ENCODE measurements around the gene AP1B1. TPM values are rescaled to one million over a fixed set of nuclear protein-coding genes. Genes with fewer than 3 reads are reported as not detected.

Gene AP1B1
- total and polyA plus RNA-seq, 2 of the 13 experiments (the other 11 are each of a cell fraction or from before 2014, with no cell fraction given): 26.6 to 29.7 TPM

DNA sequence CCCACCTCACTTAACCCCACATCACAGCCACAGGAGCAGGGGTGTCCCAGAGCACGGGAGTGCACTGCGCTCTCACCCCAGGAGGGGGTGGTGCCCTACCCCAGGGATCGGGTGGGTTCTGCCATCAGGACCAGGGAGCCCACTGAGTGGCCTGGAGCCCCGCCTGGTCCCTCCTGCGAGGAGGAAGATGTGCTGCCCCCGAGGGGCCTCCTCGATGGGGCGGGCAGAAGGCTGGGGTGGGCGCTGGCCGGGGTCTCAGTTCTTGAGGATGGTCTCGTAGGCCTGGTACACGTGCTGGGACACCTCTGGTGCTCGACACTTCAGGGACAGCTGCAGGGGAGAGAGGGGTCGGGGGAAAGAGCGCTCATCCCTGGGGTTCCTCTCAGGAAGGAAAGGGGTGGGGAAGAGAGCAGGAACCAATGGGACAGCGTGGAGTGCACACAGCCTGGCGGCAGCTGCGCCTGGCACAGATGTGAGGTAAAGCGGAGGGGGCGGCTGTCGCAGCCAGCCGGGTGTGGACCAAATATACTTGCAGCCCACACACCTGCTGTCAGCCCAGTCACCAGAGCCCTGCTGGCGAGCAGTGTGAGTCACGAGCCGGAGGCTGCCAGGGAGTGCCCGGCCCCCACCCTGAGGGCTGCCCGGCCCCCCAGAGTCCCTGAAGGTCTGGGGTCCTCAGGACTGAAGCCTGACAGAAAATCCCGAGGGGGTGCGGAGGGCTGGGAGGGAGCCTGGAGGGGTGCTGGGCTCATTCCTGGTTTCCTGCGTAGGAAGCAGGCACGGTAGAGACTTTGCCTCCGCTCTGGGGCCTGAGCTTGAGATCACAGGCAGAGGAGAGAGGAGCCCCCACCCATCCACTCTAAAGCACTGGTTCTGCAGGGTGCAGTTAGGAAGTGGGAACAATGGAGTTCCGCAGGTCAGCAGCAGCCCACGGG, 59.5 kb downstream of the AP1B1 start:
- H3K27me3 ChIP-seq (ENCODE audit: control insufficient read depth in 1 of 2, insufficient read depth in 2 of 2, low read length in 2 of 2): no peaks in the 10 kb centered on the region
- POLR2A ChIA-PET: no interaction called here
- CTCF ChIA-PET (ENCODE audit: low intra/inter-chr PET ratio, low total read pairs): no interaction called here
- no peak overlapping the region for H3K27ac ChIP-seq (ENCODE audit: extremely low read length, insufficient read depth, low read length)
- DNase-seq (ENCODE audit: low spot score) (no peak), FAIRE-seq (no peak), ATAC-seq (no peak)
- no peak overlapping the region for H2AFZ ChIP-seq (ENCODE audit: low read length)
- H3K36me3 ChIP-seq (replicated peaks in 1 of 2; ENCODE audit: control insufficient read depth in 1 of 2, insufficient read depth in 2 of 2, low read length in 2 of 2): peaks cover 6 to 16% of the 10 kb centered on the region in 2 experiments; a peak in 4 of 5 replicates
- H3K4me1 ChIP-seq (ENCODE audit: insufficient read depth, low read length): no peaks in the 10 kb centered on the region
- WGBS (ENCODE audit: low lambda C conversion rate): 95% methylated on average over 25 of the region's 34 CpGs
- H3K9ac ChIP-seq (ENCODE audit: insufficient read depth, low read depth, low read length): no peak overlapping the region
- TF ChIP-seq TBL1XR1 (IDR thresholded peaks at IDR 0.05; ENCODE audit: borderline replicate concordance, low read length, partially characterized antibody): no peak
- TF ChIP-seq, protein P1, sequence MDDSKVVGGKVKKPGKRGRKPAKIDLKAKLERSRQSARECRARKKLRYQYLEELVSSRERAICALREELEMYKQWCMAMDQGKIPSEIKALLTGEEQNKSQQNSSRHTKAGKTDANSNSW (CRISPR knock-in tag; IDR thresholded peaks at IDR 0.05; ENCODE audit: borderline replicate concordance): no peak
- no peak for TF ChIP-seq PTBP1 (IDR thresholded peaks at IDR 0.05; ENCODE audit: low read depth, low read length, poor library complexity, severe bottlenecking)
- TF ChIP-seq, protein P2, sequence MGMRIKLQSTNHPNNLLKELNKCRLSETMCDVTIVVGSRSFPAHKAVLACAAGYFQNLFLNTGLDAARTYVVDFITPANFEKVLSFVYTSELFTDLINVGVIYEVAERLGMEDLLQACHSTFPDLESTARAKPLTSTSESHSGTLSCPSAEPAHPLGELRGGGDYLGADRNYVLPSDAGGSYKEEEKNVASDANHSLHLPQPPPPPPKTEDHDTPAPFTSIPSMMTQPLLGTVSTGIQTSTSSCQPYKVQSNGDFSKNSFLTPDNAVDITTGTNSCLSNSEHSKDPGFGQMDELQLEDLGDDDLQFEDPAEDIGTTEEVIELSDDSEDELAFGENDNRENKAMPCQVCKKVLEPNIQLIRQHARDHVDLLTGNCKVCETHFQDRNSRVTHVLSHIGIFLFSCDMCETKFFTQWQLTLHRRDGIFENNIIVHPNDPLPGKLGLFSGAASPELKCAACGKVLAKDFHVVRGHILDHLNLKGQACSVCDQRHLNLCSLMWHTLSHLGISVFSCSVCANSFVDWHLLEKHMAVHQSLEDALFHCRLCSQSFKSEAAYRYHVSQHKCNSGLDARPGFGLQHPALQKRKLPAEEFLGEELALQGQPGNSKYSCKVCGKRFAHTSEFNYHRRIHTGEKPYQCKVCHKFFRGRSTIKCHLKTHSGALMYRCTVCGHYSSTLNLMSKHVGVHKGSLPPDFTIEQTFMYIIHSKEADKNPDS (CRISPR knock-in tag; IDR thresholded peaks at IDR 0.05): no peak
- no peak for TF ChIP-seq ZNF556 (CRISPR knock-in tag; IDR thresholded peaks at IDR 0.05; ENCODE audit: borderline replicate concordance)
- TF ChIP-seq, protein P3, sequence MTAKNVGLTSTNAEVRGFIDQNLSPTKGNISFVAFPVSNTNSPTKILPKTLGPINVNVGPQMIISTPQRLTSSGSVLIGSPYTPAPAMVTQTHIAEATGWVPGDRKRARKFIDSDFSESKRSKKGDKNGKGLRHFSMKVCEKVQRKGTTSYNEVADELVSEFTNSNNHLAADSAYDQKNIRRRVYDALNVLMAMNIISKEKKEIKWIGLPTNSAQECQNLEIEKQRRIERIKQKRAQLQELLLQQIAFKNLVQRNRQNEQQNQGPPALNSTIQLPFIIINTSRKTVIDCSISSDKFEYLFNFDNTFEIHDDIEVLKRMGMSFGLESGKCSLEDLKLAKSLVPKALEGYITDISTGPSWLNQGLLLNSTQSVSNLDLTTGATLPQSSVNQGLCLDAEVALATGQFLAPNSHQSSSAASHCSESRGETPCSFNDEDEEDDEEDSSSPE (CRISPR knock-in tag; IDR thresholded peaks at IDR 0.05): no peak
- no peak for TF ChIP-seq SIN3A (IDR thresholded peaks at IDR 0.05; ENCODE audit: borderline replicate concordance, low read depth, low read length)
- no peak for TF ChIP-seq ZNF234 (CRISPR knock-in tag; conservative IDR thresholded peaks at IDR 0.05)
- TF ChIP-seq ZNF605 (CRISPR knock-in tag; IDR thresholded peaks at IDR 0.05): no peak
- TF ChIP-seq ELF3 (CRISPR knock-in tag; IDR thresholded peaks at IDR 0.05): no peak
- no peak for TF ChIP-seq ZNF3 (CRISPR knock-in tag; IDR thresholded peaks at IDR 0.05)
- TF ChIP-seq MIER3 (CRISPR knock-in tag; IDR thresholded peaks at IDR 0.05; ENCODE audit: borderline replicate concordance): no peak
- no peak for TF ChIP-seq IKZF4 (CRISPR knock-in tag; IDR thresholded peaks at IDR 0.05; ENCODE audit: borderline replicate concordance, low read depth, not compliant biosample characterization)
- TF ChIP-seq ZNF607 (CRISPR knock-in tag; IDR thresholded peaks at IDR 0.05; ENCODE audit: borderline replicate concordance): no peak
- no peak for TF ChIP-seq SMAD1 (CRISPR knock-in tag; IDR thresholded peaks at IDR 0.05; ENCODE audit: borderline replicate concordance, low read depth)
- TF ChIP-seq ZNF431 (CRISPR knock-in tag; IDR thresholded peaks at IDR 0.05; ENCODE audit: borderline replicate concordance, low read depth): no peak
- no peak for TF ChIP-seq ZNF747 (CRISPR knock-in tag; IDR thresholded peaks at IDR 0.05; ENCODE audit: borderline replicate concordance)
- TF ChIP-seq HNRNPL (IDR thresholded peaks at IDR 0.05; ENCODE audit: low read depth, low read length): no peak
- no peak for TF ChIP-seq GABPA (IDR thresholded peaks at IDR 0.05; ENCODE audit: low read depth, low read length)
- TF ChIP-seq GABPA (CRISPR knock-in tag; IDR thresholded peaks at IDR 0.05; ENCODE audit: low read depth): no peak
- TF ChIP-seq NCOR1 (IDR thresholded peaks at IDR 0.05; ENCODE audit: borderline replicate concordance, low read length): no peak
- no peaks in the 10 kb centered on the region for H3K9me3 ChIP-seq (ENCODE audit: low read length)
- intact Hi-C loops (cut with micrococcal nuclease; ENCODE audit: unreplicated experiment) (no loop called here), in situ Hi-C loops (cut with HindIII; ENCODE audit: extremely low pct_ligation_motif_present, low pct_unique_long_range_greater_than_20kb) (no loop called here)
- H4K20me1 ChIP-seq (ENCODE audit: insufficient read depth, low read length): no peaks in the 10 kb centered on the region
- BruUV-seq (replicated peaks): no TSS peak
- H3K4me3 ChIP-seq (replicated peaks in 1 of 3; ENCODE audit: insufficient read depth in 1 of 3, low read depth in 2 of 3, low read length in 3 of 3): no peak overlapping the region
- no peak overlapping the region for H3K4me2 ChIP-seq (ENCODE audit: low read depth, low read length)
- no peaks in the 10 kb centered on the region for H3K79me2 ChIP-seq (ENCODE audit: insufficient read depth, low read length)

Measured in HepG2 (cell line).